AG04450 (cell line): Measurements from ENCODE around the gene GPX4. TPM values are rescaled to one million over a fixed set of nuclear protein-coding genes. Genes with fewer than 3 reads are reported as not detected.

Experiments
- CTCF ChIA-PET: fragments of 300-600, 350-600 bp; formaldehyde crosslinking; extraction: SDS; loops from one replicate; lab custom pipeline; 2022; ENCODE audit warnings: antibody characterized with exemption, inconsistent platforms; lab: Charles Lee
- POLR2A ChIA-PET: fragments of 350-600 bp; formaldehyde crosslinking; extraction: SDS; loops from one replicate; lab custom pipeline; 2021; ENCODE audit warnings: antibody characterized with exemption, inconsistent platforms; lab: Yijun Ruan, JAX
- DNase-seq: peaks from one replicate; pipeline ENCODE4 v3.0.0-alpha.2; 2011; ENCODE audit warnings: low read depth, low spot score
- H3K27ac ChIP-seq: one replicate; pipeline ENCODE4 v1.5.1; 2012; ENCODE audit warnings: low read depth, low read length, control low read depth
- H3K27me3 ChIP-seq: one replicate; pipeline ENCODE4 v1.6.0; 2012; ENCODE audit warnings: low read length; ENCODE audit not compliant: control insufficient read depth, insufficient read depth
- H3K4me3 ChIP-seq: 2 replicates; pipeline ENCODE4 v1.5.1; 2011; ENCODE audit warnings: mild to moderate bottlenecking, low read depth, low read length, control low read depth
- H3K9me3 ChIP-seq: 2 replicates; pipeline ENCODE4 v1.5.1; 2012; ENCODE audit warnings: low read length; ENCODE audit not compliant: control insufficient read depth, insufficient read depth
- polyA plus RNA-seq: library from polyadenylated mRNA; depleted of rRNA; stranded (reverse); fragments of >200 nt; gene quantifications from 2 replicates; pipeline ENCODE4 v1.2.3, GENCODE V29; 2011
- TF ChIP-seq, protein P1 (sequence below): IDR thresholded peaks from 2 replicates; pipeline ENCODE4 v1.5.1; 2011; ENCODE audit warnings: low read depth, low read length, control low read depth, inconsistent platforms

GPX4 gene
- polyA plus RNA-seq, 1 experiment: 627 TPM

- ChIA-PET POLR2A (interaction anchor here (0.5 to 0.8 kb wide), 2 partner anchors 34 to 99 kb away, joined by 3 read pairs; no protein-coding TSS in a partner anchor), CTCF (no interaction called here)
- TF ChIP-seq, protein P1, sequence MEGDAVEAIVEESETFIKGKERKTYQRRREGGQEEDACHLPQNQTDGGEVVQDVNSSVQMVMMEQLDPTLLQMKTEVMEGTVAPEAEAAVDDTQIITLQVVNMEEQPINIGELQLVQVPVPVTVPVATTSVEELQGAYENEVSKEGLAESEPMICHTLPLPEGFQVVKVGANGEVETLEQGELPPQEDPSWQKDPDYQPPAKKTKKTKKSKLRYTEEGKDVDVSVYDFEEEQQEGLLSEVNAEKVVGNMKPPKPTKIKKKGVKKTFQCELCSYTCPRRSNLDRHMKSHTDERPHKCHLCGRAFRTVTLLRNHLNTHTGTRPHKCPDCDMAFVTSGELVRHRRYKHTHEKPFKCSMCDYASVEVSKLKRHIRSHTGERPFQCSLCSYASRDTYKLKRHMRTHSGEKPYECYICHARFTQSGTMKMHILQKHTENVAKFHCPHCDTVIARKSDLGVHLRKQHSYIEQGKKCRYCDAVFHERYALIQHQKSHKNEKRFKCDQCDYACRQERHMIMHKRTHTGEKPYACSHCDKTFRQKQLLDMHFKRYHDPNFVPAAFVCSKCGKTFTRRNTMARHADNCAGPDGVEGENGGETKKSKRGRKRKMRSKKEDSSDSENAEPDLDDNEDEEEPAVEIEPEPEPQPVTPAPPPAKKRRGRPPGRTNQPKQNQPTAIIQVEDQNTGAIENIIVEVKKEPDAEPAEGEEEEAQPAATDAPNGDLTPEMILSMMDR: no peak
- DNase-seq: no peak
- Histone ChIP-seq H3K27me3 (peaks cover 22% of the 10 kb centered on the region), H3K4me3 (no peak overlapping the region), H3K9me3 (peaks cover 2% of the 10 kb centered on the region; the same call in 1 of the 2 replicates), H3K27ac (no peak overlapping the region)
Measured at GRCh38 chr19:1073063-1073955, 30.5 kb upstream of the GPX4 start.

DNA sequence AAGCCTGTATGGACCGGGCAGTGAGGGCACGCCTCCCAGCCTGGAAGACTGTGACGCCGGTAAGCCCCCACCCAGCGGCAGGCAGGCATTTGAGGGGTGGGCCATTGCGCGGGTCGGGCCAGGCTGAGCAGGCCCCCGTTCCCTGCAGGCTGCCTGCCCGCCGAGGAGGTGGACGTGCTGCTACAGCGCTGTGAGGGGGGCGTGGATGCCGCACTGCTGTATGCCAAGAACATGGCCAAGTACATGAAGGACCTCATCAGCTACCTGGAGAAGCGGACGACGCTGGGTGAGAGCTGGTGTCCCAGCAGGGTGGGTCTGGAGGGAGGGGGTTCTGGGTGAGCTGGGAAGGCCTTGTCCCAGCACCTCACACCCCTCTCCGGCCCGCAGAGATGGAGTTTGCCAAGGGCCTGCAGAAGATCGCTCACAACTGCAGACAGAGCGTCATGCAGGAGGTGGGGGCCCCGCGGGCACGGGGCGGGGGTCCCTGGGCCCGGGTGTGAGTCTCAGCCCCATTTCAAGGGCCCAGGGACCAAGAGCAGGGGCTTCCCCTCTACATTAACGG, 29.8 kb upstream of the GPX4 start:
- Histone ChIP-seq H3K27ac (no peak overlapping the region), H3K9me3 (peaks cover 2% of the 10 kb centered on the region; the same call in 1 of the 2 replicates), H3K4me3 (no peak overlapping the region), H3K27me3 (peaks cover 16% of the 10 kb centered on the region)
- CTCF ChIA-PET: no interaction called here
- no peak for DNase-seq
- POLR2A ChIA-PET: interaction anchor here (0.8 kb wide), 1 partner anchor 98 kb away, joined by 3 read pairs; no protein-coding TSS in a partner anchor
- TF ChIP-seq, protein P1: no peak

- Histone ChIP-seq H3K9me3 (peaks cover 3% of the 10 kb centered on the region; the same call in 1 of the 2 replicates), H3K27me3 (peaks cover 10% of the 10 kb centered on the region), H3K4me3 (no peak overlapping the region), H3K27ac (no peak overlapping the region)
- ChIA-PET POLR2A (interaction anchor here (0.6 to 1.2 kb wide), 2 partner anchors 10 to 1083 kb away, joined by 3 to 4 read pairs; no protein-coding TSS in a partner anchor), CTCF (interaction anchor here (1.1 kb wide), 1 partner anchor 9 kb away, joined by 3 read pairs; no protein-coding TSS in a partner anchor)
- DNase-seq: no peak
- TF ChIP-seq, protein P1: no peak
Measured at GRCh38 chr19:1074544-1075283, 29.1 kb upstream of the GPX4 start.

GRCh38 chr19:1076046-1076386, 27.8 kb upstream of the GPX4 start:
- CTCF ChIA-PET: interaction anchor here (1.1 to 1.5 kb wide), 2 partner anchors 8 to 11 kb away, joined by 3 read pairs; no protein-coding TSS in a partner anchor
- Histone ChIP-seq H3K27me3 (peaks cover under 1% of the 10 kb centered on the region), H3K4me3 (no peak overlapping the region), H3K27ac (no peak overlapping the region), H3K9me3 (peaks cover 16% of the 10 kb centered on the region; the same call in 1 of the 2 replicates)
- TF ChIP-seq, protein P1: no peak
- POLR2A ChIA-PET: interaction anchor here (1.0 to 1.1 kb wide), 2 partner anchors 11 to 28 kb away, joined by 3 to 5 read pairs; partner anchors contain the start of gene GPX4
- no peak for DNase-seq
